Testis (tissue), 3 donors: ENCODE results near the gene EGR4. TPM values are rescaled to one million over a fixed set of nuclear protein-coding genes. Genes with fewer than 3 reads are reported as not detected.

Experiments
- DNase-seq: peaks from one replicate; pipeline ENCODE4 v3.0.0-alpha.2; 2019
- H3K27ac ChIP-seq, 2 donors: fragments of 200-600 bp; sonication (generic); one replicate each; pipeline ENCODE4 v1.5.1; 2019
- H3K27me3 ChIP-seq: fragments of 200-600 bp; sonication (generic); one replicate; pipeline ENCODE4 v1.5.1; 2019
- H3K36me3 ChIP-seq: fragments of 200-600 bp; sonication (generic); one replicate; pipeline ENCODE4 v1.5.1; 2017; ENCODE audit warnings: low read depth; ENCODE audit errors: missing control alignments
- H3K4me1 ChIP-seq: fragments of 200-600 bp; sonication (generic); one replicate; pipeline ENCODE4 v1.5.1; 2019
- H3K4me3 ChIP-seq, 2 donors: fragments of 200-600 bp; sonication (generic); one replicate each; pipeline ENCODE4 v1.5.1; 2017 to 2019
- H3K9me3 ChIP-seq: fragments of 200-600 bp; sonication (generic); one replicate; pipeline ENCODE4 v1.5.1; 2017
- CTCF ChIP-seq, 3 experiments: fragments of 450-650 bp in 2 of 3; fragments of 200-600 bp in 1 of 3; sonication (generic) in 1 of 3; IDR thresholded peaks; one replicate each; pipeline ENCODE4 v1.5.1; 2016 to 2019; ENCODE audit warnings: antibody characterized with exemption in 3 of 3, mild to moderate bottlenecking in 2 of 3, moderate library complexity in 1 of 3
- POLR2A ChIP-seq: fragments of 450-650 bp; IDR thresholded peaks from one replicate; pipeline ENCODE4 v1.6.1; 2017; ENCODE audit warnings: antibody characterized with exemption, mild to moderate bottlenecking, moderate library complexity
- WGBS, 2 donors: methylation state at CpG; one replicate each; pipeline ENCODE4 v1.1.5; 2018; 5-methylcytosine and 5-hydroxymethylcytosine counted together
- intact Hi-C: fragments of 100-400 bp; cut with DNase I; formaldehyde crosslinking; loops from one replicate; pipeline ENCODE4 v1.15.1; 2023; ENCODE audit warnings: low total_unique reads
- polyA plus RNA-seq: library from polyadenylated mRNA; stranded (reverse); fragments of 350-450 nt; fragmentation: Illumina TruSeq; extraction: RNeasy Lipid Tissue Mini Kit (QIAGEN cat#74804); gene quantifications from one replicate; pipeline ENCODE4 v1.2.3, GENCODE V29; 2014; ENCODE audit warnings: low read depth, low replicate concordance; ENCODE audit not compliant: insufficient read depth
- total RNA-seq, 2 donors: library from RNA; depleted of rRNA; stranded (reverse); fragments of >200 nt; gene quantifications; one replicate each; pipeline ENCODE4 v1.2.3, GENCODE V29; 2016

EGR4 gene
- total and polyA plus RNA-seq, 3 donors from 2014 or later = 4.6 to 14.9 (median 12.5) TPM

- DNase-seq = no peak
- Histone ChIP-seq H3K4me3 (no peak overlapping the region), H3K36me3 (no peaks in the 10 kb centered on the region), H3K9me3 (no peaks in the 10 kb centered on the region), H3K4me1 (peaks cover 16% of the 10 kb centered on the region), H3K27ac (no peak overlapping the region), H3K27me3 (no peaks in the 10 kb centered on the region)
- WGBS, 2 donors = 46 to 56% methylated on average over 5 of the region's 5 CpGs
- no peak for TF ChIP-seq POLR2A
- no peak for TF ChIP-seq CTCF (IDR thresholded peaks at IDR 0.05)
- intact Hi-C loops = no loop called here
Measured at GRCh38 chr2:73282924-73283544, 10.3 kb downstream of the EGR4 start.

- Histone ChIP-seq H3K4me1 (peaks cover 16% of the 10 kb centered on the region), H3K27ac (no peak overlapping the region), H3K36me3 (no peaks in the 10 kb centered on the region), H3K27me3 (no peaks in the 10 kb centered on the region), H3K4me3 (no peak overlapping the region), H3K9me3 (no peaks in the 10 kb centered on the region)
- intact Hi-C loops = no loop called here
- no peak for DNase-seq
- TF ChIP-seq CTCF (IDR thresholded peaks at IDR 0.05) (no peak), POLR2A (no peak)
Measured at GRCh38 chr2:73281244-73281643, 12.1 kb downstream of the EGR4 start.

GRCh38 chr2:73279852-73280251, 13.5 kb downstream of the EGR4 start:
- Histone ChIP-seq H3K4me3 (no peak overlapping the region), H3K27ac (no peak overlapping the region), H3K9me3 (no peaks in the 10 kb centered on the region), H3K27me3 (no peaks in the 10 kb centered on the region), H3K36me3 (no peaks in the 10 kb centered on the region), H3K4me1 (peaks cover 13% of the 10 kb centered on the region)
- TF ChIP-seq POLR2A = no peak
- TF ChIP-seq CTCF (IDR thresholded peaks at IDR 0.05) = no peak
- intact Hi-C loops = no loop called here
- WGBS, 2 donors = 86 to 88% methylated on average over 9 of the region's 9 CpGs
- DNase-seq = no peak

- Histone ChIP-seq H3K27ac (no peak overlapping the region), H3K36me3 (no peaks in the 10 kb centered on the region), H3K27me3 (no peaks in the 10 kb centered on the region), H3K9me3 (no peaks in the 10 kb centered on the region), H3K4me1 (no peaks in the 10 kb centered on the region), H3K4me3 (no peak overlapping the region)
- WGBS, 2 donors = 100% methylated on average over 1 of the region's 1 CpG
- intact Hi-C loops = no loop called here
- no peak for TF ChIP-seq POLR2A
- no peak for TF ChIP-seq CTCF (IDR thresholded peaks at IDR 0.05)
- no peak for DNase-seq
Measured at GRCh38 chr2:73272270-73272669, 21.1 kb downstream of the EGR4 start.

- no peak overlapping the region for H3K27ac ChIP-seq
- H3K4me1 ChIP-seq = no peaks in the 10 kb centered on the region
- 26 to 31% methylated on average over 7 to 22 of the region's 22 CpGs for WGBS, 2 donors
- no peaks in the 10 kb centered on the region for H3K36me3 ChIP-seq
- peak overlapping the region in 1 of 2 donors; percentile 41 for H3K4me3 ChIP-seq
- no peak for TF ChIP-seq POLR2A
- TF ChIP-seq CTCF (IDR thresholded peaks at IDR 0.05) = no peak
- H3K27me3 ChIP-seq = no peaks in the 10 kb centered on the region
- intact Hi-C loops = no loop called here
- DNase-seq = peak; percentile 18
- H3K9me3 ChIP-seq = no peaks in the 10 kb centered on the region
Measured at GRCh38 chr2:73269686-73270465, 23.5 kb downstream of the EGR4 start.
